HEK293 (cell line): ENCODE results near the gene RPS14.
"Not testable (repeated sequence)": the region's sequence is repeated elsewhere in the genome, so short reads cannot be mapped to it uniquely, and the experiment has no call there.

Experiments used
- CTCF ChIA-PET: fragments of 350-600 bp; formaldehyde crosslinking; extraction: SDS; loops from one replicate; lab custom pipeline; 2021; ENCODE audit warnings: antibody characterized with exemption; lab: Yijun Ruan, JAX
- POLR2A ChIA-PET: fragments of 300-600 bp; formaldehyde crosslinking; extraction: SDS; loops from one replicate; lab custom pipeline; 2020; ENCODE audit warnings: antibody characterized with exemption, inconsistent platforms; lab: Yijun Ruan, JAX
- H3K27ac ChIP-seq: fragments of 200-500 bp; sonication (Bioruptor generic); 2 replicates; pipeline ENCODE4 v1.5.1; 2014; ENCODE audit warnings: low read depth, low read length, control low read depth, inconsistent platforms; ENCODE audit errors: extremely low read depth
- H3K36me3 ChIP-seq, 2 experiments: fragments of 200-500 bp in 1 of 2; sonication (Bioruptor generic) in 1 of 2; 1 replicate in 1 of 2; 2 replicates in 1 of 2; pipeline ENCODE4 v1.5.1; 2014 to 2017; ENCODE audit warnings: inconsistent platforms in 2 of 2, low read length in 2 of 2; ENCODE audit not compliant: control insufficient read depth in 2 of 2, insufficient read depth in 1 of 2
- H3K4me1 ChIP-seq: fragments of 200-500 bp; sonication (Bioruptor generic); 2 replicates; pipeline ENCODE4 v1.5.1; 2014; ENCODE audit warnings: mild to moderate bottlenecking, low read length, inconsistent platforms; ENCODE audit not compliant: control insufficient read depth, insufficient read depth
- H3K4me3 ChIP-seq: 2 replicates; pipeline ENCODE4 v1.5.1; 2011; ENCODE audit warnings: low read depth, mild to moderate bottlenecking, control low read depth, low read length, moderate library complexity
- H3K9me3 ChIP-seq: fragments of 200-500 bp; sonication (Bioruptor generic); 2 replicates; pipeline ENCODE4 v1.5.1; 2014; ENCODE audit warnings: low read depth, low read length, inconsistent platforms; ENCODE audit not compliant: control insufficient read depth, insufficient read depth
- EGR2 ChIP-seq: fragments of 450-650 bp; formaldehyde crosslinking; IDR thresholded peaks from 2 replicates; pipeline ENCODE4 v1.5.1; 2016; ENCODE audit warnings: low read depth, missing biosample characterization, missing genetic modification characterization
- SCRT2 ChIP-seq: fragments of 450-650 bp; formaldehyde crosslinking; IDR thresholded peaks from 2 replicates; pipeline ENCODE4 v1.5.1; 2016; ENCODE audit warnings: missing biosample characterization, missing genetic modification characterization
- ZBTB6 ChIP-seq: fragments of 450-650 bp; formaldehyde crosslinking; IDR thresholded peaks from 2 replicates; pipeline ENCODE4 v1.5.1; 2017; ENCODE audit warnings: missing biosample characterization, missing genetic modification characterization
- ZNF114 ChIP-seq: fragments of 450-650 bp; formaldehyde crosslinking; IDR thresholded peaks from 2 replicates; pipeline ENCODE4 v1.5.0; 2017; ENCODE audit warnings: missing biosample characterization, missing genetic modification characterization
- ZNF157 ChIP-seq: fragments of 450-650 bp; formaldehyde crosslinking; IDR thresholded peaks from 2 replicates; pipeline ENCODE4 v1.5.1; 2016; ENCODE audit warnings: missing biosample characterization, missing genetic modification characterization
- ZNF239 ChIP-seq: fragments of 450-650 bp; formaldehyde crosslinking; IDR thresholded peaks from 2 replicates; pipeline ENCODE4 v1.5.1; 2016; ENCODE audit warnings: missing biosample characterization, missing genetic modification characterization
- ZNF37A ChIP-seq: fragments of 450-650 bp; IDR thresholded peaks from 2 replicates; pipeline ENCODE4 v1.5.1; 2018; ENCODE audit warnings: missing biosample characterization, missing genetic modification characterization
- ZNF423 ChIP-seq: fragments of 450-650 bp; formaldehyde crosslinking; IDR thresholded peaks from 2 replicates; pipeline ENCODE4 v1.5.1; 2016; ENCODE audit warnings: missing biosample characterization, missing genetic modification characterization
- ZNF426 ChIP-seq: fragments of 450-650 bp; formaldehyde crosslinking; IDR thresholded peaks from 2 replicates; pipeline ENCODE4 v1.5.1; 2017; ENCODE audit warnings: missing biosample characterization, missing genetic modification characterization, mild to moderate bottlenecking, inconsistent platforms, moderate library complexity
- ZNF48 ChIP-seq: fragments of 450-650 bp; formaldehyde crosslinking; IDR thresholded peaks from 2 replicates; pipeline ENCODE4 v1.5.1; 2016; ENCODE audit warnings: missing biosample characterization, missing genetic modification characterization
- ZNF514 ChIP-seq: fragments of 450-650 bp; formaldehyde crosslinking; IDR thresholded peaks from 2 replicates; pipeline ENCODE4 v1.5.1; 2016; ENCODE audit warnings: missing biosample characterization, missing genetic modification characterization
- ZNF544 ChIP-seq: fragments of 450-650 bp; formaldehyde crosslinking; IDR thresholded peaks from 2 replicates; pipeline ENCODE4 v1.5.0; 2017; ENCODE audit warnings: missing biosample characterization, missing genetic modification characterization
- ZNF555 ChIP-seq: fragments of 450-650 bp; formaldehyde crosslinking; conservative IDR thresholded peaks from 2 replicates; pipeline ENCODE4 v1.5.1; 2017; ENCODE audit warnings: missing biosample characterization, mild to moderate bottlenecking, missing genetic modification characterization, inconsistent platforms
- ZNF585B ChIP-seq: fragments of 450-650 bp; formaldehyde crosslinking; IDR thresholded peaks from 2 replicates; pipeline ENCODE4 v1.5.1; 2016; ENCODE audit warnings: missing biosample characterization, missing genetic modification characterization
- ZNF792 ChIP-seq: fragments of 450-650 bp; formaldehyde crosslinking; IDR thresholded peaks from 2 replicates; pipeline ENCODE4 v1.5.1; 2016; ENCODE audit warnings: missing biosample characterization, missing genetic modification characterization
- TF ChIP-seq, protein P1 (sequence below): fragments of 450-650 bp; formaldehyde crosslinking; conservative IDR thresholded peaks from 2 replicates; pipeline ENCODE4 v1.5.1; 2016; ENCODE audit warnings: low read depth, missing biosample characterization, missing genetic modification characterization
- TF ChIP-seq, protein P2 (sequence below): fragments of 450-650 bp; formaldehyde crosslinking; IDR thresholded peaks from 2 replicates; pipeline ENCODE4 v1.5.1; 2016; ENCODE audit warnings: missing biosample characterization, missing genetic modification characterization
- TF ChIP-seq, protein P3 (sequence below): fragments of 450-650 bp; formaldehyde crosslinking; IDR thresholded peaks from 2 replicates; pipeline ENCODE4 v1.5.1; 2016; ENCODE audit warnings: missing biosample characterization, missing genetic modification characterization

RPS14 gene

GRCh38 chr5:150428106-150428876 is 21.2 kb downstream of the RPS14 start:
- ChIA-PET CTCF (interaction anchor here (0.7 kb wide), 1 partner anchor 201 kb away, joined by 6 read pairs; no protein-coding TSS in a partner anchor), POLR2A (interaction anchor here (0.5 kb wide), 1 partner anchor 39 kb away, joined by 5 read pairs; no protein-coding TSS in a partner anchor)
- Histone ChIP-seq H3K9me3 (no peaks in the 10 kb centered on the region), H3K36me3 (no peaks in the 10 kb centered on the region), H3K4me3 (no peak overlapping the region), H3K4me1 (no peaks in the 10 kb centered on the region), H3K27ac (no peak overlapping the region)
- no peak for TF ChIP-seq ZNF585B (tag by site-specific recombination)
- TF ChIP-seq ZNF48: no peak
- TF ChIP-seq ZNF544 (tag by site-specific recombination): no peak
- TF ChIP-seq EGR2 (tag by site-specific recombination): peak; percentile 65

DNA sequence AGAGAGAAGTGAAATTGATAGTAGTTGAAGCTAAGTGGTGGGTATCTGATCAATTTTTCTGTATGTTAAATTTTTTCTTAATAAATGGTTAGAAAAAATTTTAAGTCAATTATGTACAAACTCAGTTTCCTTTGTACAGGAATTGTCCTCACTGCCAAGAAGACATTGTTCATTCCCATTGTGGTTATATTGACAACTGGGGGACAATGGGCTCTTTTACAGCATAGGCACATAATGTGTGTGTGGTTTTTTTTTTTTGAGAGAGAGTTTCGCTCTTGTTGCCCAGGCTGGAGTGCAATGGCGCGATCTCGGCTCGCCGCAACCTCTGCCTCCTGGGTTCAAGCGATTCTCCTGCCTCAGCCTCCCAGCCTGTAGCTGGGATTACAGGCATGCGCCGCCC is 23.4 kb downstream of the RPS14 start:
- POLR2A ChIA-PET: interaction anchor here (0.7 kb wide), 1 partner anchor 814 kb away, joined by 3 read pairs; no protein-coding TSS in a partner anchor
- H3K9me3 ChIP-seq, H3K4me3 ChIP-seq, H3K27ac ChIP-seq, H3K36me3 ChIP-seq, H3K4me1 ChIP-seq: not testable (repeated sequence)
- CTCF ChIA-PET: interaction anchor here (0.6 to 1.0 kb wide), 2 partner anchors 16 to 1195 kb away, joined by 3 read pairs; no protein-coding TSS in a partner anchor

DNA sequence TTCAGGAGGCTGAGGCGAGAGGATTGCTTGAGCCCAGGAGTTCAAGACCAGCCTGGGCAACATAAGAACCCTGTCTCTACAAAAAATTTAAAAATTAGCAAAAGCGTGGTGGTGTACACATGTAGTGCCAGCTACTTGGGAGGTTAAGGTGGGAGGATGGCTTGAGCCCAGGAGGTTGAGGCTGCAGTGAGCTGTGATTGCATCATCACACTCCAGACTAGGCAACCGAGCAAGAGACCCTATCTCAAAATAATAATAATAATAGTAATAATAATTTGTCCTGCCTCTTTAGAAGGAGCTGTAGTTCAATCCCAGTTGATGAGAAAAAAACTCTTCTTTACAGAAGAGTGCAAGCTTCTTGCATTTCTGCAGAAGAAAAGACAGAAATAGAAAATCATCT is 26.8 kb downstream of the RPS14 start:
- TF ChIP-seq ZNF426 (tag by site-specific recombination) (no peak), ZNF239 (tag by site-specific recombination) (no peak), ZNF792 (tag by site-specific recombination) (no peak), ZNF114 (tag by site-specific recombination) (no peak), ZBTB6 (tag by site-specific recombination) (no peak), ZNF423 (no peak), ZNF544 (tag by site-specific recombination) (no peak), ZNF555 (no peak), ZNF514 (tag by site-specific recombination) (no peak), ZNF37A (tag by site-specific recombination) (no peak), SCRT2 (tag by site-specific recombination) (no peak), ZNF157 (no peak)
- TF ChIP-seq, protein P1, sequence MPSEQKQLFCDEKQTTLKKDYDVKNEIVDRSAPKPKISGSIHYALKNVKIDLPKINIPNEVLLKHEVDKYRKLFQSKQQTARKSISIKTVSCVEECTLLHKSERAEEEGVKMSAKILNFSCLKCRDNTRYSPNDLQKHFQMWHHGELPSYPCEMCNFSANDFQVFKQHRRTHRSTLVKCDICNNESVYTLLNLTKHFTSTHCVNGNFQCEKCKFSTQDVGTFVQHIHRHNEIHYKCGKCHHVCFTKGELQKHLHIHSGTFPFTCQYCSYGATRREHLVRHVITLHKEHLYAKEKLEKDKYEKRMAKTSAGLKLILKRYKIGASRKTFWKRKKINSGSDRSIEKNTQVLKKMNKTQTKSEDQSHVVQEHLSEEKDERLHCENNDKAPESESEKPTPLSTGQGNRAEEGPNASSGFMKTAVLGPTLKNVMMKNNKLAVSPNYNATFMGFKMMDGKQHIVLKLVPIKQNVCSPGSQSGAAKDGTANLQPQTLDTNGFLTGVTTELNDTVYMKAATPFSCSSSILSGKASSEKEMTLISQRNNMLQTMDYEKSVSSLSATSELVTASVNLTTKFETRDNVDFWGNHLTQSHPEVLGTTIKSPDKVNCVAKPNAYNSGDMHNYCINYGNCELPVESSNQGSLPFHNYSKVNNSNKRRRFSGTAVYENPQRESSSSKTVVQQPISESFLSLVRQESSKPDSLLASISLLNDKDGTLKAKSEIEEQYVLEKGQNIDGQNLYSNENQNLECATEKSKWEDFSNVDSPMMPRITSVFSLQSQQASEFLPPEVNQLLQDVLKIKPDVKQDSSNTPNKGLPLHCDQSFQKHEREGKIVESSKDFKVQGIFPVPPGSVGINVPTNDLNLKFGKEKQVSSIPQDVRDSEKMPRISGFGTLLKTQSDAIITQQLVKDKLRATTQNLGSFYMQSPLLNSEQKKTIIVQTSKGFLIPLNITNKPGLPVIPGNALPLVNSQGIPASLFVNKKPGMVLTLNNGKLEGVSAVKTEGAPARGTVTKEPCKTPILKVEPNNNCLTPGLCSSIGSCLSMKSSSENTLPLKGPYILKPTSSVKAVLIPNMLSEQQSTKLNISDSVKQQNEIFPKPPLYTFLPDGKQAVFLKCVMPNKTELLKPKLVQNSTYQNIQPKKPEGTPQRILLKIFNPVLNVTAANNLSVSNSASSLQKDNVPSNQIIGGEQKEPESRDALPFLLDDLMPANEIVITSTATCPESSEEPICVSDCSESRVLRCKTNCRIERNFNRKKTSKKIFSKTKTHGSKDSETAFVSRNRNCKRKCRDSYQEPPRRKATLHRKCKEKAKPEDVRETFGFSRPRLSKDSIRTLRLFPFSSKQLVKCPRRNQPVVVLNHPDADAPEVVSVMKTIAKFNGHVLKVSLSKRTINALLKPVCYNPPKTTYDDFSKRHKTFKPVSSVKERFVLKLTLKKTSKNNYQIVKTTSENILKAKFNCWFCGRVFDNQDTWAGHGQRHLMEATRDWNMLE: no peak
- TF ChIP-seq, protein P2, sequence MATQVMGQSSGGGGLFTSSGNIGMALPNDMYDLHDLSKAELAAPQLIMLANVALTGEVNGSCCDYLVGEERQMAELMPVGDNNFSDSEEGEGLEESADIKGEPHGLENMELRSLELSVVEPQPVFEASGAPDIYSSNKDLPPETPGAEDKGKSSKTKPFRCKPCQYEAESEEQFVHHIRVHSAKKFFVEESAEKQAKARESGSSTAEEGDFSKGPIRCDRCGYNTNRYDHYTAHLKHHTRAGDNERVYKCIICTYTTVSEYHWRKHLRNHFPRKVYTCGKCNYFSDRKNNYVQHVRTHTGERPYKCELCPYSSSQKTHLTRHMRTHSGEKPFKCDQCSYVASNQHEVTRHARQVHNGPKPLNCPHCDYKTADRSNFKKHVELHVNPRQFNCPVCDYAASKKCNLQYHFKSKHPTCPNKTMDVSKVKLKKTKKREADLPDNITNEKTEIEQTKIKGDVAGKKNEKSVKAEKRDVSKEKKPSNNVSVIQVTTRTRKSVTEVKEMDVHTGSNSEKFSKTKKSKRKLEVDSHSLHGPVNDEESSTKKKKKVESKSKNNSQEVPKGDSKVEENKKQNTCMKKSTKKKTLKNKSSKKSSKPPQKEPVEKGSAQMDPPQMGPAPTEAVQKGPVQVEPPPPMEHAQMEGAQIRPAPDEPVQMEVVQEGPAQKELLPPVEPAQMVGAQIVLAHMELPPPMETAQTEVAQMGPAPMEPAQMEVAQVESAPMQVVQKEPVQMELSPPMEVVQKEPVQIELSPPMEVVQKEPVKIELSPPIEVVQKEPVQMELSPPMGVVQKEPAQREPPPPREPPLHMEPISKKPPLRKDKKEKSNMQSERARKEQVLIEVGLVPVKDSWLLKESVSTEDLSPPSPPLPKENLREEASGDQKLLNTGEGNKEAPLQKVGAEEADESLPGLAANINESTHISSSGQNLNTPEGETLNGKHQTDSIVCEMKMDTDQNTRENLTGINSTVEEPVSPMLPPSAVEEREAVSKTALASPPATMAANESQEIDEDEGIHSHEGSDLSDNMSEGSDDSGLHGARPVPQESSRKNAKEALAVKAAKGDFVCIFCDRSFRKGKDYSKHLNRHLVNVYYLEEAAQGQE (tag by site-specific recombination): no peak
- TF ChIP-seq, protein P3, sequence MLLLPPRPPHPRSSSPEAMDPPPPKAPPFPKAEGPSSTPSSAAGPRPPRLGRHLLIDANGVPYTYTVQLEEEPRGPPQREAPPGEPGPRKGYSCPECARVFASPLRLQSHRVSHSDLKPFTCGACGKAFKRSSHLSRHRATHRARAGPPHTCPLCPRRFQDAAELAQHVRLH (tag by site-specific recombination): no peak
- ChIA-PET CTCF (no interaction called here), POLR2A (no interaction called here)
- Histone ChIP-seq H3K4me1 (no peaks in the 10 kb centered on the region), H3K4me3 (no peak overlapping the region), H3K9me3 (no peaks in the 10 kb centered on the region), H3K27ac (no peak overlapping the region), H3K36me3 (no peaks in the 10 kb centered on the region)
